Medulla oblongata (tissue), 1 donor: ENCODE results near the gene CCNO.

Experiments
- DNase-seq: peaks from one replicate; pipeline ENCODE4 v3.0.0-alpha.2; 2015; ENCODE audit errors: extremely low spot score

The CCNO gene

GRCh38 chr5:55222985-55223811, 10.2 kb downstream of the CCNO start:
- DNase-seq, result no peak

DNA sequence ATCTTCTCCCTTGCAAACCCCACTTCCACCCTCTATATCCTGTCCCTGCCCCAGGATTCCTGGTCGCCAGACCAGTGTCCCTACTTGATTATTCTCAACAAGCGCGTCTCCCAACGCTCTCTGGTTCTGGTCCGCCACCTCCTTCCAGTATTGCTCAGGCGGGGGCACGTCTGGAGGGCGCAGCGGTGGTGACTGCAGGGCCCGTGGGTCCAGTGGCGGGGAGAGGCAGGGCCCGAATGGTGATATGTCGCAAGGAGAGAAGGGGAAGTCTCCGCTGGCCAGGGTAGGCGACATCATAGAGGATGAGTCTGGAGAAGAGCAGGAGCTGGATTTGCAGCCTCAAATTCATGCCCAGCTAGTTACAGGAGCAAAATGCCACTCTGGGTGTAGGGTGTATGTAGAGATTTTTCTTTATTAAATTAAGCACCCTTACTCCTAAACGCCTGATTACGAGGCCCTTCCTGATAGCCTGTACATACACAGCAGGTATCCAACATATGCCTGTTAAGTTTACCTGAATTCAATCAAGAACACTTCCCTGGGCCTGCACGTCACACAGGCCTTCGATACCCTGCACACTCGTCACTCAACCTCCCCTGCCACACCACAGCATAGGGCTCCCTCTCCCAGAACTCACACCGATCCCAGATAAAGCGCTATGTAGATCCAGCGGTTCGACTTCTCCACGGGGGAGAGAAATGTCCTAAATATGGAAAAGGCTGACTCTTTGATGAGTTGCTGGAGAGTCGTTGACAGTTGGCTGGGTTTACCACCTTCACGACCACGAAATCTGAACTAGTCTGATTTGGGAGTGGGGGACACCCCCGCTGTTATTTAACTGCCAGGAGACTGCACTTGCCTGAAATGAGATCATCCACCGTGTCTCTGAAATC, 11.1 kb downstream of the CCNO start:
- no peak for DNase-seq

DNA sequence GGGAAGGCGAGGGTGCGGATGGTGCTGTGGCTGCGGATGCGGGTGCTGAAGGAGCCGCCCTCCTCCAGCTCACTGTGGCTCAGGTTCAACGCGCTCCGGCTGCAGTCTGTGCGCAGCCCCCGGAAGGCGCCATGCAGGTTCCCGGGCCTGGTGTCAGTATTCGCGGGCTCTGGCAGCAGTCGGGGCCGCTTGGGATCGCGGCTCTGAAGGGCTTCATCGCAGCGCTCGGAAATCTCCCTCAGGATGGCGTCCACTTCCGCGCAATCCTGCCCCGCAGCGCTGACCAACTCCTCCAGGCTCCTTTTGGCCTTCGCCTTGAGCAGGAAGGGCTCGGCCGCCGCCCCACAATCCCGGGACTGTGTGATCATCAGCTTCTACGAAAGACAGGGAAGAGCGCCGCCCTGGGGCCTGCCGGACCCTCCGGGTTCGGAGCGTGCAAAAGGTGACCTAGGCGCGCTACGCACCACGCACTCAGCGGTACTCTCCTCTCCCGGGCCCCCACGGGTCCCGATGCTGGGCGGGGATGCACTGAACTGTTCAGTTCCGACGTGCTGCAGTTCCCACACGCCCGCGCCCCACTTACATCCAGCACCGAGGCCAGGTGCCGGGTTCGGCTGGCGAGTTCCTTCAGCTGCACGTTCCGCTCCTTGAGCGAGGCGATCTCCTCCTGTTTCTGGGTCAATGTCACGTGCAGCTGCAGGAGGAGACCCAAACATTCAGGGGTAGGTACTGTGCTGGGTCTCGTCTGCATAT, 12.8 kb downstream of the CCNO start:
- DNase-seq, result no peak

DNA sequence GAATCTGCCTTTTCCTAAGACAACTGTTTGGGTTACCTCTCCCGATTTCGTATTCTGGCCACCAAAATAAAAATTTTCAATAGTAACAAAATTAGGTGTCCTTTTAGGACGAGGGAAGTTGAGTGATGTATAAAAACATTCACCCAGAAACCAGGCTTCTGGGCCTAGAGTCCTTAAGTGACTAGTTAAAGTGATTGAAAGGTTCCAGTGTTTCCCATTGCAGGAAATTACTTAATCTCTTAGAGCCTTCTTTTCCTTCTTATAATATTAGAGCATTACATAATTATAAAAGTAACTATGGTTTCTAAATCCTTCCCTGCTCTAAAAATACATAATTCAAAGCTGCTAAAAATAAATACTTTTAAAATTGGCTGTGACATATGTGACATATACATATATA, 13.6 kb downstream of the CCNO start:
- no peak for DNase-seq

DNA sequence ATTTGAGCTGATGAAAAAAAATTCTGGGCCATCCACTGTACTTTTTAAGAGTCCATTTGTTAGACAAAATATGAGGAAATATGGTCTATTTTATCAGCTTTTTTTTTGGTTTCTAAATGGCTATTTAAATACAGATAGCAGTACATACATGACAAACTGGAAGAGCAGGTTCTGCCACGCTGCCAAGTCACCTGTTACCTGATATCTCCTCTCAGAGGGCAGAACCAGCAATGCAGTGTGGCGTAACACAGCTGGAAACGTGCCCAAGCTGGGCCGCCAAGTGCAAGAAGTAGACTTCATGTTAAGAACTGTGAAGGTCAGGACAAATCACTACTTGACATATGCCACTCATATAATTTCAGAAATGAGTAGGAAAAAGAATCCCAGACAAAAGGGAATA, 14.4 kb downstream of the CCNO start:
- no peak for DNase-seq

GRCh38 chr5:55211184-55211874, 22.1 kb downstream of the CCNO start:
- no peak for DNase-seq

DNA sequence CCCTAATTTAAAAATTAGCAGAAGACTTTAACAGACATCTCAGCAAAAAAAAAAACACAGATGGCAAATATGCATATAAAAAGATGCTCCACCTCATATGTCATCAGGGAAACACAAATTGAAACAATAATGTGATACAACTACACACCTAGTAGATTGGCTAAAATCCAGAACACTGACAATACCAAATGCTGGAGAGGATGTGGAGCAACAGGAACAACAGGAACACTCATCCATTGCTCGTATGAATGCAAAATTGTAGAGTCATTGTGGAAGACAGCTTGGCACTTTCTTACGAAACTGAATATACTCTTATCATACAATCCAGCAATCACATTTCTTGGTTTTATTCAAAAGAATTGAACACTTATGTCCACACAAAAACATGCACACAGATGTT, 28.4 kb downstream of the CCNO start:
- no peak for DNase-seq

- DNase-seq, result no peak
Measured at GRCh38 chr5:55191165-55191564, 42.2 kb downstream of the CCNO start.

DNA sequence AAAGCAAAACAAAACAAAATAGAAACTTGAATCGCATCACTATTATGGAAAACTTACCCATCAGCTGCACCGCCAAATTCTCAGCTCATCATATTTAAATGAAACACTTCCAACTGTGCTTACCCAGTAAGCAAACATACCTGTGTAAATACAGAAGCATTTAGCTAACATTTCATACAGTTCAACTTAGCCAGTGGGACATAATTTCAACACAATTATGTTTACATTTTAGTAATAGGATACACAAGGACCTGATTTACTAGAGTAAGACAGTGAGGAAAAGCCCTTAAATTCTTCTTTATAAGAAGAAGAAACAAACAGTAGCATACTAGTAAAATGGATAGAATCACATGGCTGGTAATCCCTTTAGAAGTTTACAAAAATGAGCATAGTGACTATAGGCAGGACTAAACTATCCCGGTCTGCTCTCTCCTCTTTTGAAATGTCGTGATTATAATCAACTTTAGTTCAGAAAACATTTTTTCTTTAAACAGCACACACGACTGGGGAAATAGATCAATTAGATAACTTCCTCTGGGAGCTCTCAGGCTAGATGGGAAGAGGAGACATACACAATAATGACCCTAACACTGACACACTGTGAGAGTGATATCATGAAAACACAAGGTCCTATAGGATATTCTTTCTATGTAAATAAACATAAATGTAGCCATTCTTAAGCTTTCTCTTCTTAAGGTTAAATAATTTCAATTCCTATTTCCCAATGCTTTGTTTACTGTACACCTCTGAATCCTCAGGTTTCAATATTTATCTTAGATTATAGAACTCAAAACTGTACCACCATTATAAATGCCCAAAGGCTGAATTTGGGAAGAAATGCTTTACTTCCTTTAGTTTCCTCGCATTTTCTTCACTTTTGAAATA, 44.5 kb downstream of the CCNO start:
- DNase-seq, result no peak

DNA sequence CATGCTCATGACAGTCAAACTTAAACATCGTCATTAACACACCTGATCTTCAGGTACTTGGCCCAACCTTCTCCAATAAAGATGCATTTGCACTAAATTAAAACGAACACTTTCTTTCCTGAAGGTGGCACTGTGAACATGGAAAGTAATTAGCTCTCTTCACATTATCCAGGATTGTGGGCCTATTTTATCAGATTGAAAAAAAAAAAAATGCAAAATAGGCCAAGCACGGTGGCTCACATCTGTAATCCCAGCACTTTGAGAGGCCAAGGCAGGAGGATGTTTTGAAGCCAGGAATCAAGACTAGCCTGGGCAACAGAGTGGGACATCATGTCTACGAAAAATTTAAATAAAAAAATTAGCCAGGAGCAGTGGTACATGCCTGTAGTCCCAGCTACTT, 46.0 kb downstream of the CCNO start:
- DNase-seq, result no peak
